ENCODE data around the gene NDUFAF3. TPM values are rescaled to one million over a fixed set of nuclear protein-coding genes. Genes with fewer than 3 reads are reported as not detected.
"Not testable (repeated sequence)": the region's sequence is repeated elsewhere in the genome, so short reads cannot be mapped to it uniquely, and the experiment has no call there.

NDUFAF3 gene
- total RNA-seq, 4 donors from 2014 or later, result 79.4 to 131 (median 105) TPM

DNA sequence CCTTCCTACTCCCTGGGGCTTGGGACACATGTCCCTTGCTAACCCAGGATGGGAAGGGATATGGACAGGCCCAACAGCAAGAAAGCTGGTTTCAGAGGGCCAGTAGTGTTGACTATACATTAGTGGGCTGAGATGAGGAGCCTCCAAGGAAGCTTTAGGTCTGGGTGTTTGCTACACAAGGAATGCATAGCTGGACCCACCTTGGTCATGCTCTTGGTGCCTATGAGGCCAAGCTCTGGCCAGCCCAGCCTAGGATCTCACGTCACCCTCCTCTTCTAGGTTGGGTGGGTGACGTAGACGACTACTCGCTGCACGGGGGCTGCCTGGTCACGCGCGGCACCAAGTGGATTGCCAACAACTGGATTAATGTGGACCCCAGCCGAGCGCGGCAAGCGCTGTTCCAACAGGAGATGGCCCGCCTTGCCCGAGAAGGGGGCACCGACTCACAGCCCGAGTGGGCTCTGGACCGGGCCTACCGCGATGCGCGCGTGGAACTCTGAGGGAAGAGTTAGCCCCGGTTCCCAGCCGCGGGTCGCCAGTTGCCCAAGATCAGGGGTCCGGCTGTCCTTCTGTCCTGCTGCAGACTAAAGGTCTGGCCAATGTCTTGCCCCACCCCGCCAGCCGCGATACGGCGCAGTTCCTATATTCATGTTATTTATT is 15.4 kb upstream of the NDUFAF3 start:
- H3K36me3 ChIP-seq, result peaks cover 0 to 35% of the 10 kb centered on the region in 2 donors
- H3K4me3 ChIP-seq, result peak overlapping the region; percentile 56 to 90
- ATAC-seq, result peak; percentile 1
- 0% methylated on average over 2 of the region's 32 CpGs; no CpG with 5 or more reads in 1 of the 2 donors for WGBS, 2 donors (ENCODE audit: low coverage in 1 of 2)
- peak; percentile 3 for TF ChIP-seq POLR2AphosphoS5 (IDR thresholded peaks at IDR 0.05)
- no peak for TF ChIP-seq EP300 (IDR thresholded peaks at IDR 0.05)
- peak overlapping the region; percentile 84 to 98 (median 91) for H3K27ac ChIP-seq
- H3K4me1 ChIP-seq, result peaks cover 0 to 52% (median 9%) of the 10 kb centered on the region in 3 donors
- no peaks in the 10 kb centered on the region for H3K27me3 ChIP-seq
- H3K9me3 ChIP-seq, result no peaks in the 10 kb centered on the region

DNA sequence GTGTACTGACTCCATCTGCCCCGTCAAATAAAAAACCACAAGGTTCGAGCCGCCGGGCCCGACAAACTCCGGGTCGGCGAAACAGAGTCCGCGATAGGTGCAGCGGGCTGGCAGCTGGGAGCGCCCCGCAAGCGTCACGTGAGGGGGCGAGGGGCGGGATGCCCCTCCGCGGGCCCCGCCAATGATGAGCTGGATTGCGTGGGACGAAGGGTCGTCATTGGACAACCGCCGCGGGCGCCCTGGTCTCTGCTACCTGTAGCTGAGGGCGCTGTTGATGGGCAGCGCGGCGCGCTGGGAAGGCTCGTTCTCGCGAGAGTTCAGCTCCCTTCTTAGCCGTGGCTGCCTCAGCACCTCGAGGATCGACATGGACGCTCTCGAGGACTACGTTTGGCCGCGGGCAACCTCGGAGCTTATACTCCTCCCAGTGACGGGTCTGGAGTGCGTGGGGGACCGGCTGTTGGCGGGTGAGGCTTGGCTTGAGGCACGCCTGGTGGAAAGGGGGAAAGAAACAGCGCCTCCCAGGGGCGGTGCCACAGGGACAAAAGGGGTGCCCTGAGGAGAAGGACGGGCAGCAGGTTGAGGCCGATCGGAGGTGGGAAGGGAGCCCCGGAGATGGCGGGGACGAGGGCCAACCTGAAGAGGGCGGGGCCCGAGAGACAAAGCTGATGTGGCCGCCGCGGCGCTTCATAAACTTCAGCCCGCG is 14.7 kb upstream of the NDUFAF3 start, which contains the start of gene WDR6:
Gene WDR6, plus strand, starts transcription at position 324 of the 703 bp plus-strand sequence. Its CDS starts 41 bp downstream, at position 365.
- Histone ChIP-seq H3K27ac (peak within 1 kb of the TSS; percentile 84 to 98 (median 91)), H3K36me3 (peaks cover 0 to 35% of the 10 kb centered on the region in 2 donors), H3K4me3 (peak within 1 kb of the TSS; percentile 56 to 90), H3K9me3 (no peaks in the 10 kb centered on the region), H3K27me3 (no peaks in the 10 kb centered on the region), H3K4me1 (peaks cover 0 to 59% (median 9%) of the 10 kb centered on the region in 3 donors)
- peak; percentile 96 for ATAC-seq
- peak; percentile 88 for TF ChIP-seq POLR2AphosphoS5 (IDR thresholded peaks at IDR 0.05)
- no peak for TF ChIP-seq EP300 (IDR thresholded peaks at IDR 0.05)
- TF ChIP-seq, protein P1, sequence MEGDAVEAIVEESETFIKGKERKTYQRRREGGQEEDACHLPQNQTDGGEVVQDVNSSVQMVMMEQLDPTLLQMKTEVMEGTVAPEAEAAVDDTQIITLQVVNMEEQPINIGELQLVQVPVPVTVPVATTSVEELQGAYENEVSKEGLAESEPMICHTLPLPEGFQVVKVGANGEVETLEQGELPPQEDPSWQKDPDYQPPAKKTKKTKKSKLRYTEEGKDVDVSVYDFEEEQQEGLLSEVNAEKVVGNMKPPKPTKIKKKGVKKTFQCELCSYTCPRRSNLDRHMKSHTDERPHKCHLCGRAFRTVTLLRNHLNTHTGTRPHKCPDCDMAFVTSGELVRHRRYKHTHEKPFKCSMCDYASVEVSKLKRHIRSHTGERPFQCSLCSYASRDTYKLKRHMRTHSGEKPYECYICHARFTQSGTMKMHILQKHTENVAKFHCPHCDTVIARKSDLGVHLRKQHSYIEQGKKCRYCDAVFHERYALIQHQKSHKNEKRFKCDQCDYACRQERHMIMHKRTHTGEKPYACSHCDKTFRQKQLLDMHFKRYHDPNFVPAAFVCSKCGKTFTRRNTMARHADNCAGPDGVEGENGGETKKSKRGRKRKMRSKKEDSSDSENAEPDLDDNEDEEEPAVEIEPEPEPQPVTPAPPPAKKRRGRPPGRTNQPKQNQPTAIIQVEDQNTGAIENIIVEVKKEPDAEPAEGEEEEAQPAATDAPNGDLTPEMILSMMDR (IDR thresholded peaks at IDR 0.05), result peak in 3 of 4 experiments; percentile 41 to 66 (median 49)
- peak; percentile 70 to 73 for TF ChIP-seq POLR2A (IDR thresholded peaks at IDR 0.05)
- WGBS, 2 donors (ENCODE audit: low coverage in 1 of 2), result 0% methylated on average over 2 to 5 of the region's 65 CpGs

DNA sequence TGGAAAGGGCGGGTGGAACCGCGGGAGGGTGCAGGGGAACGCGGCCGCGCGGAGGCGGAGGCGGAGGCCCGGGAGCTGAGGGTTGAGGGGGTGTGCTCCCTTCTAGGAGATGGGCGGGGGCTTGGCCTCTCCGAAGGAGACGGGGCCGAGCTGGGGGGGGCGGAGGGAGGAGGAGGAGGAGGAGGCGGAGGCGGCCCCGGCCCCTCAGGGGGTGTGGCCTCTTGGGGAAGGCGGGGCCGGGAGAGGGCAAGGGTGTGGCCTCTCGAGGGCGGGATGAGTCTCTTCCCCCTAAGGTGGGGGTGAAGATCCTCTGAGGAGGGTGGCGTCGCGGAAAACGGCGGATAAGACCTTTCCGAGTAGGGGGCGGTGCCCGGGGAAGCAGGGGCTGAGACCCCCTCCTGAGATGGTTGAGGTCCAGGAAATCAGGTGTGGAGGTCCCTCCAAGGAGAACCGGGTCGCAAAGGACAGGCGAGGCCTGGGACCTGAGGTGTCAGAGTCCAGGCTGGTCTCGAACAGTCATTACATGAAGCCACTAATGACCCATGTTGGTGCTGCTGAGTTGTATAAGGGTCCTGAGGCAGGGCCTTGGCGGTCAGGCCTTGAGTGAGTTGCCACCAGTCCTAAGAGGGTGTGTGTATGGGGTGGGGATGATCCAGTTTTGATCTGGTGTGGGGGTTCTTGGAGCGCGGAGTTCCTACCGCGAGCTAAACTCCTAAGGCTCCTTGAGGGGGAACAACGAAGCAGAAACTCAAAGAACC is 14.0 kb upstream of the NDUFAF3 start:
- ATAC-seq, result peak; percentile 80
- TF ChIP-seq, protein P1 (IDR thresholded peaks at IDR 0.05), result peak in 1 of 4 experiments; percentile 12
- no peak for TF ChIP-seq EP300 (IDR thresholded peaks at IDR 0.05)
- Histone ChIP-seq H3K4me3 (peak overlapping the region; percentile 56 to 90), H3K4me1 (peaks cover 0 to 66% (median 9%) of the 10 kb centered on the region in 3 donors), H3K27ac (peak overlapping the region; percentile 84 to 98 (median 91)), H3K27me3 (no peaks in the 10 kb centered on the region), H3K9me3 (no peaks in the 10 kb centered on the region), H3K36me3 (peaks cover 0 to 36% of the 10 kb centered on the region in 2 donors)
- 0 to 8% methylated on average over 2 to 5 of the region's 41 CpGs for WGBS, 2 donors (ENCODE audit: low coverage in 1 of 2)

DNA sequence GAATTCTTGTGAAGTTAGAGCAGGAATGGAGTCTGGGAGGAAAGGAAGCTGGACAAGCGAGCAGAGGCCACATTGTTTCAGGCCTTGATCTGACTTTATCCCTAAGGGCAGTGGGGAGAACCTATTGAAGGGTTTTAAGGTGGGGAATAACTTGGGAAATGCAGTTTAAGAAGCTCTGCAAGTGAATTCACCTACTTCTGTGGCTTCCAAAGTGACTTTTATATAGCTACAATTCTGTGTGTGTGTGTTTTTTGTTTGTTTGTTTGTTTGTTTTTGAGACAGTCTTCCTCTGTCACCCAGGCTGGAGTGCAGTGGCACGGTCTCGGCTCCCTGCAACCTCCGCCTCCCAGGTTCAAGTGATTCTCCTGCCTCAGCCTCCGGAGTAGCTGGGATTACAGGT is 13.3 kb upstream of the NDUFAF3 start:
- Histone ChIP-seq H3K4me1 (peaks cover 0 to 72% (median 9%) of the 10 kb centered on the region in 3 donors), H3K36me3 (peaks cover 0 to 41% of the 10 kb centered on the region in 2 donors), H3K4me3 (peak overlapping the region in 1 of 2 donors; percentile 90), H3K27ac (peak overlapping the region in 3 of 4 donors; percentile 85 to 98 (median 97))
- H3K9me3 ChIP-seq, H3K27me3 ChIP-seq, ATAC-seq: not testable (repeated sequence)
- 60 to 78% methylated on average over 2 to 4 of the region's 5 CpGs for WGBS, 2 donors (ENCODE audit: low coverage in 1 of 2)

DNA sequence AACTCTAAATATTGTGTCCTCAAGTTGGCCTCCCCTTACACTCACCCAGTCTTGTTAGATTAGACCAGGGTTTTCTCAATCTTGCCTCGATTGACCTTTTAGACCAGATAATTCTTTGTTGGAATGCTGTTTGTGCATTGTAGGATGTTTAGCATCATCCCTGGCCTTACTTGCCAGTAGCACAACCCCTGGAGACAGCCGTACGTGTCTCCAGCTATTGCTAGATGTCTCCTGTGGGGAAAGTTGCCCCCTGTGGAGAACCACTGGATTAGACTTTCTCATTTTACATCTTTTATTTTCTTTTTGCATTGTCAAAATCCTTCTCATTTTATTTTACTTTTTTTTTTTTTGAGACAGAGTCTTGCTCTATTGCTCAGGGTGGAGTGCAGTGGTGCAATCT is 12.5 kb upstream of the NDUFAF3 start:
- no peaks in the 10 kb centered on the region for H3K27me3 ChIP-seq
- WGBS, 2 donors (ENCODE audit: low coverage in 1 of 2), result 62 to 69% methylated on average over 3 of the region's 3 CpGs
- no peak overlapping the region for H3K4me3 ChIP-seq
- TF ChIP-seq, protein P1 (IDR thresholded peaks at IDR 0.05), result no peak
- TF ChIP-seq EP300 (IDR thresholded peaks at IDR 0.05), result no peak
- H3K9me3 ChIP-seq, result no peaks in the 10 kb centered on the region
- H3K4me1 ChIP-seq, result peaks cover 0 to 72% (median 9%) of the 10 kb centered on the region in 3 donors
- no peak overlapping the region for H3K27ac ChIP-seq
- no peak for ATAC-seq
- H3K36me3 ChIP-seq, result peaks cover 0 to 44% of the 10 kb centered on the region in 2 donors

All from gastroesophageal sphincter (tissue), 4 donors.